GM18502 (cell line): ENCODE measurements around the gene COL27A1.

Experiments
- ATAC-seq: cut with Tn5 transposase; IDR thresholded peaks from one replicate; pipeline ENCODE4 v1.9.1; 2021; ENCODE audit warnings: mild to moderate bottlenecking; ENCODE audit not compliant: unreplicated experiment, poor library complexity

The COL27A1 gene

DNA sequence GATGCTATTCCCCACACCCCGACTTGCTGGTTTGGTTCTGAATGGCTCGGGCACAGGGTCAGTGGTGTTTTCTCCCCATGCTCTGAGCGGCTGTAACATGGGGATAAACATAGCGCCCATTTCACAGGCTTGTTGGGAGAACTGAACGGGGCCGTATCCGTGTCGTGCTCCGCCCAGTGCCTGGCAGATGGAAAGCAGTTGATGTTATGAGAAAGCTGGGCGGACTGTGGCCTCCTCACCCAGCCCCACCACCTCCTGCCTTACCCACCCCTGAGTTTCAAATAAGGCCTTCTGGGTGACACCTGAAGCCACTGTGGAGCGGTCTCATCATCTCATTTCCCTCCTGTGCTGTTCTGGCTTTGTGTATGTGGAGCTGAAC is 188.8 kb downstream of the COL27A1 start:
- ATAC-seq = no peak

GRCh38 chr9:114344692-114345091 is 189.4 kb downstream of the COL27A1 start:
- ATAC-seq = no peak

- ATAC-seq = no peak
Measured at GRCh38 chr9:114345493-114346065, 190.2 kb downstream of the COL27A1 start.

GRCh38 chr9:114346146-114346545 is 190.8 kb downstream of the COL27A1 start:
- no peak for ATAC-seq

DNA sequence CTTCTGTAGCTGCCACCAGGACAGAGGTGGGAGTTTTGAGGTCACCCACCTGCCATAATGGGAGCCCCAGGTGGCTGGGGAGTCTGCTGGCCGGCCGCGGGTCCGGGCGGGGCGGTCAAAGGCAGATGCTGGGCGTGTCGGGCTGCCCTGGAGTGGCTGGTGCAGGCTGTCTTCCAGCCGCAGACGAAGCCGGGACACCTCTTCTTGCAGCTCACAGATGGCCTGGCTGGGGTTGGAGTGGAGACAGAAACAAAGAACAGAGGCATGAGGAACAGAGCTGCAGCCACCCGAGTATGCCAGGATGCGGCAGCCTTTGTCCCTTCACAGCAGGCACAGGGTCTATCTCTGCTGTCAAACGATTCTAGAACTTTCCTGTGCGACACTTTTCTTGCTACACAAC is 192.3 kb downstream of the COL27A1 start:
- no peak for ATAC-seq

- ATAC-seq = no peak
Measured at GRCh38 chr9:114348261-114348905, 193.0 kb downstream of the COL27A1 start.

DNA sequence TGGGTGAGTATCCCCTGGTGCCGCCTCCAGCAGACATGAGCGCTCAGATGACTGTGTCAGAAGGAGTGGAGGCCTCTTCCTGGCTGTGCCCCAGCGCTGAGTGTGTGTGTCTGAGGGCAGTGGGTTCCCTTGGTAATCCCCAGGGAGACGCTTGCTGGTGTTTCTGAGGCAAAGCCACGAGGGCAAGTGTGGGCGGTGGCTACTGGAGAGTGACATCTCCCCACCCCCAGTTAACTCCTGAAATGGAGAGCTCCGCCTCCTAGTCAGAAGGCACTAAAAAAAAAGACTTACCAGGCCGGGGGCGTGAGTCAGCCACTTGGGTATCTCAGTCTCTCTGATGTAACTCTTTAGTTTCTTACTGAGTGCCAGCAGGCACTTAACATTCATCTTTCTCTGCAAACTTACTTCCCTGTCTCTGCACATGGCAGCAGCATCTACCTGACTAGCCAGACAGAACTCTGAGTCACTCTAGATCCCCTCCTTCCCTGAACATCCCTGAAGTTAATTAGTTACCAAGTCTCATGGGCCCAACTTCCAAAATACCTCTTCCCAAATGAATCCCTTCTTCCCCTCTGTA is 193.7 kb downstream of the COL27A1 start:
- ATAC-seq = peak; percentile 93

GRCh38 chr9:114349713-114350480 is 194.6 kb downstream of the COL27A1 start:
- ATAC-seq = no peak

- ATAC-seq = no peak
Measured at GRCh38 chr9:114350636-114351401, 195.5 kb downstream of the COL27A1 start.

DNA sequence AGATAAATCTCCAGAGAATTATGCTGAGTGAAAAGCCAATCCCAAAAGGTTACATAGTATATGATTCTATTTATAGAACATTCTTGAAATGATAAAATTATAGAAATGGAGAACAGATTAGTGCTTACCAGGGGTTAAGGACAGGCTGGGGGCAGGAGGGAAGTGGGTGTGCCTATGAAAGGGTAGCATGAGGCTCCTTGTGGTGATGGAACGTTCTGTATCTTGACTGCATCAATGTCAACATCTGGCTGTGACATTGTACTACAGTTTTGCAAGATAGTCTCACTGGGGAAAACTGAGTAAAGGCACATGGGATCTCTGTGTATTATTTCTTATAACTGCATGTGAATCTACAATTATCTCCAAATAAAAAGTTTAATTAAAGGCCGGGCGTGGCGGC is 196.6 kb downstream of the COL27A1 start:
- no peak for ATAC-seq

GRCh38 chr9:114355821-114356220 is 200.5 kb downstream of the COL27A1 start:
- ATAC-seq = no peak

- ATAC-seq = no peak
Measured at GRCh38 chr9:114356792-114357191, 201.5 kb downstream of the COL27A1 start.

DNA sequence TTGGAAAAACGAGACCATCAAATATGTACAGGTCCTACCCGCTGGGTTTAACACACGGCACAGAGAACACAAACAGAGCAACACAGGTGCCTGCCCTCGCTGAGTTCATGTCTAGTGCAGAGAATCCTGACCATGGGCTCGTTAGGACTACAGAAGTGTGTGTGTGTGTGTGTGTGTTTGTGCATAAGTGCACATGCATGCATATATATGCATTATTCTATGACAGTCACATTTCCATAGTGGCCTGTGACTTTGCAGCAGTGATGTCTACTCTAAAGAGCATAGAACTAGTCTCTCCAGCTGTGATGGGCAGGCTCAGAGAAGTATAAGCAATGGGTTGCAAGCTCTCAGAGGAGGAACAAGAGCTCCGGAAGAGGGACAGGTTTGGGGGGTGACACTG is 202.0 kb downstream of the COL27A1 start:
- ATAC-seq = no peak

- no peak for ATAC-seq
Measured at GRCh38 chr9:114357911-114358328, 202.6 kb downstream of the COL27A1 start.

- no peak for ATAC-seq
Measured at GRCh38 chr9:114359801-114360200, 204.5 kb downstream of the COL27A1 start.

- ATAC-seq = no peak
Measured at GRCh38 chr9:114361542-114361941, 206.2 kb downstream of the COL27A1 start.
